ENCODE data around the gene CPNE2. TPM values are rescaled to one million over a fixed set of nuclear protein-coding genes. Genes with fewer than 3 reads are reported as not detected.

The CPNE2 gene
- total RNA-seq, 1 experiment from 2014 or later = 43.4 TPM

DNA sequence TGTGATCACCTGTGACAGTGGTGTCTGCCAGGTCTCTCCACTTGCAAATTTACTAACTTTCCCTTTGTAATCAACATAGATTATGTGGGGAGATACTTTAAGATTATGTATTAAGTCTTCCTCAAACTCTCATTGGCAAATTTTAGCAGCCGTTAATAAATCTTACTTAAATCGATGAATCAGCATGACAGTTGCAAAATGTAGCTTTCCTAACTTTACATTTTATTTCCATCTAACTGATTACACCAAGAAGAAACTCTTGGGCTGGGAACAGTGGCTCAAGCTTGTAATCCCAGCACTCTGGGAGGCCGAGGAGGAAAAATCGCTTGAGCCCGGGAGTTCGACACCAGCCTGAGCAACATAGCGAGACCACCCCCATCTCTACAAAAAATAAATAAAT lies 23.3 kb upstream of the CPNE2 start:
- Histone ChIP-seq H3K4me1 (ENCODE audit: control insufficient read depth, insufficient read depth, low read length) (no peaks in the 10 kb centered on the region), H3K36me3 (ENCODE audit: control insufficient read depth, insufficient read depth, low read length) (no peaks in the 10 kb centered on the region), H3K27me3 (ENCODE audit: control insufficient read depth, insufficient read depth, low read length) (no peaks in the 10 kb centered on the region), H3K4me3 (ENCODE audit: low read depth in 2 of 2, low read length in 2 of 2) (no peak overlapping the region), H3K9me3 (ENCODE audit: control insufficient read depth, insufficient read depth, low read depth, low read length) (no peaks in the 10 kb centered on the region), H3K27ac (ENCODE audit: low read length) (no peak overlapping the region)
- POLR2A ChIA-PET = no interaction called here
- no peak for ATAC-seq
- no peak for DNase-seq (ENCODE audit: low read depth, low spot score)
- CTCF ChIA-PET = no interaction called here
- TF ChIP-seq, protein P1, sequence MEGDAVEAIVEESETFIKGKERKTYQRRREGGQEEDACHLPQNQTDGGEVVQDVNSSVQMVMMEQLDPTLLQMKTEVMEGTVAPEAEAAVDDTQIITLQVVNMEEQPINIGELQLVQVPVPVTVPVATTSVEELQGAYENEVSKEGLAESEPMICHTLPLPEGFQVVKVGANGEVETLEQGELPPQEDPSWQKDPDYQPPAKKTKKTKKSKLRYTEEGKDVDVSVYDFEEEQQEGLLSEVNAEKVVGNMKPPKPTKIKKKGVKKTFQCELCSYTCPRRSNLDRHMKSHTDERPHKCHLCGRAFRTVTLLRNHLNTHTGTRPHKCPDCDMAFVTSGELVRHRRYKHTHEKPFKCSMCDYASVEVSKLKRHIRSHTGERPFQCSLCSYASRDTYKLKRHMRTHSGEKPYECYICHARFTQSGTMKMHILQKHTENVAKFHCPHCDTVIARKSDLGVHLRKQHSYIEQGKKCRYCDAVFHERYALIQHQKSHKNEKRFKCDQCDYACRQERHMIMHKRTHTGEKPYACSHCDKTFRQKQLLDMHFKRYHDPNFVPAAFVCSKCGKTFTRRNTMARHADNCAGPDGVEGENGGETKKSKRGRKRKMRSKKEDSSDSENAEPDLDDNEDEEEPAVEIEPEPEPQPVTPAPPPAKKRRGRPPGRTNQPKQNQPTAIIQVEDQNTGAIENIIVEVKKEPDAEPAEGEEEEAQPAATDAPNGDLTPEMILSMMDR (IDR thresholded peaks at IDR 0.05) = no peak
- TF ChIP-seq, protein P2, sequence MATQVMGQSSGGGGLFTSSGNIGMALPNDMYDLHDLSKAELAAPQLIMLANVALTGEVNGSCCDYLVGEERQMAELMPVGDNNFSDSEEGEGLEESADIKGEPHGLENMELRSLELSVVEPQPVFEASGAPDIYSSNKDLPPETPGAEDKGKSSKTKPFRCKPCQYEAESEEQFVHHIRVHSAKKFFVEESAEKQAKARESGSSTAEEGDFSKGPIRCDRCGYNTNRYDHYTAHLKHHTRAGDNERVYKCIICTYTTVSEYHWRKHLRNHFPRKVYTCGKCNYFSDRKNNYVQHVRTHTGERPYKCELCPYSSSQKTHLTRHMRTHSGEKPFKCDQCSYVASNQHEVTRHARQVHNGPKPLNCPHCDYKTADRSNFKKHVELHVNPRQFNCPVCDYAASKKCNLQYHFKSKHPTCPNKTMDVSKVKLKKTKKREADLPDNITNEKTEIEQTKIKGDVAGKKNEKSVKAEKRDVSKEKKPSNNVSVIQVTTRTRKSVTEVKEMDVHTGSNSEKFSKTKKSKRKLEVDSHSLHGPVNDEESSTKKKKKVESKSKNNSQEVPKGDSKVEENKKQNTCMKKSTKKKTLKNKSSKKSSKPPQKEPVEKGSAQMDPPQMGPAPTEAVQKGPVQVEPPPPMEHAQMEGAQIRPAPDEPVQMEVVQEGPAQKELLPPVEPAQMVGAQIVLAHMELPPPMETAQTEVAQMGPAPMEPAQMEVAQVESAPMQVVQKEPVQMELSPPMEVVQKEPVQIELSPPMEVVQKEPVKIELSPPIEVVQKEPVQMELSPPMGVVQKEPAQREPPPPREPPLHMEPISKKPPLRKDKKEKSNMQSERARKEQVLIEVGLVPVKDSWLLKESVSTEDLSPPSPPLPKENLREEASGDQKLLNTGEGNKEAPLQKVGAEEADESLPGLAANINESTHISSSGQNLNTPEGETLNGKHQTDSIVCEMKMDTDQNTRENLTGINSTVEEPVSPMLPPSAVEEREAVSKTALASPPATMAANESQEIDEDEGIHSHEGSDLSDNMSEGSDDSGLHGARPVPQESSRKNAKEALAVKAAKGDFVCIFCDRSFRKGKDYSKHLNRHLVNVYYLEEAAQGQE (IDR thresholded peaks at IDR 0.05; ENCODE audit: insufficient read depth in 1 of 2, low read depth in 2 of 2, low read length in 1 of 2) = no peak
- TF ChIP-seq SIN3A (IDR thresholded peaks at IDR 0.05; ENCODE audit: borderline replicate concordance, insufficient read depth, low read depth, low read length) = no peak
- no peak for TF ChIP-seq POLR2AphosphoS5 (IDR thresholded peaks at IDR 0.05; ENCODE audit: low read depth, low read length)
- no peak for TF ChIP-seq TCF7L2 (IDR thresholded peaks at IDR 0.05; ENCODE audit: low read depth, low read length)
- BruUV-seq (replicated peaks) = no TSS peak
- in situ Hi-C loops (cut with HindIII; ENCODE audit: low pct_unique_long_range_greater_than_20kb, low sequenced_read_pairs) (no loop called here), intact Hi-C loops (cut with micrococcal nuclease; ENCODE audit: unreplicated experiment) (no loop called here)

DNA sequence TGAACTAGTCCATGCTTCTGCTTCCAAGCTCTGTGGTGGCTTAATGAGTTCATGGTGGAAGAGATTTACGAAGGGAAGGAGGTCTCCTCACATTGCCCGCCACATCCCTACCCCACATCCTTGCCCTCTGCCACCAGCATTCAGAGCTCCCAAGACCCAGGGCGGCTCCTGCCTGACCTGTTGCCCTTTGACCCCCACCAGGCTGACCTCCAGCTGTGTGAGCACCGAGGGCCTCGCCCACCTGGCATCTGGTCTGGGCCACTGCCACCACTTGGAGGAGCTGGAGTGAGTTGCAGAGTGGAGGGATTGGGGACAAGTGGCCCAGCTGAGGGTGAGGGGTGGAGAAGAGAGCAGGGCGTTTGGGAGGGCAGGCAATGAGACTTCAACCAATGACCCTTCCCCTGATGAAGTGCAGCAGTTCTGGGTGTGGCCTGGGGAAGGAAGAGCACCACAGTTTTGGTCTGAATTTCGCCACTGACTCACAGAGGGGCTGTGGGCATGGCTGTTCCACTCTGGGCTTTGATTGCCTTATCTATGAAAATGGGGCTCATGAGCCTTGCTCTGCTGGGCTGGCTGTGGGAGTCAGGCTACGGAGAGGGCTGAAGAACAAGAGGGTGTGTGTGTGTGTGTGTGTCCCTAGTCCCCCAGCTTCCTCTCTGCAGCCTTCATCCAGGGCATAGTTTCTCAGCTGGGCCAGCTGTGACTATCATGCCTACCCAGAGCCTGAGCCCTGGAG lies 22.6 kb upstream of the CPNE2 start:
- H3K9me3 ChIP-seq (ENCODE audit: control insufficient read depth, insufficient read depth, low read depth, low read length) = no peaks in the 10 kb centered on the region
- intact Hi-C loops (cut with micrococcal nuclease; ENCODE audit: unreplicated experiment) (no loop called here), in situ Hi-C loops (cut with HindIII; ENCODE audit: low pct_unique_long_range_greater_than_20kb, low sequenced_read_pairs) (no loop called here)
- no TSS peak for BruUV-seq (replicated peaks)
- CTCF ChIA-PET = no interaction called here
- 0 out of 2 replicates have a peak, but pooled peaks have one; percentile 26 for ATAC-seq
- H3K4me1 ChIP-seq (ENCODE audit: control insufficient read depth, insufficient read depth, low read length) = no peaks in the 10 kb centered on the region
- POLR2A ChIA-PET = no interaction called here
- H3K27me3 ChIP-seq (ENCODE audit: control insufficient read depth, insufficient read depth, low read length) = no peaks in the 10 kb centered on the region
- no peak overlapping the region for H3K27ac ChIP-seq (ENCODE audit: low read length)
- TF ChIP-seq TCF7L2 (IDR thresholded peaks at IDR 0.05; ENCODE audit: low read depth, low read length) (no peak), SIN3A (IDR thresholded peaks at IDR 0.05; ENCODE audit: borderline replicate concordance, insufficient read depth, low read depth, low read length) (no peak), POLR2AphosphoS5 (IDR thresholded peaks at IDR 0.05; ENCODE audit: low read depth, low read length) (no peak)
- TF ChIP-seq, protein P1 (IDR thresholded peaks at IDR 0.05) = no peak
- TF ChIP-seq, protein P2 (IDR thresholded peaks at IDR 0.05; ENCODE audit: insufficient read depth in 1 of 2, low read depth in 2 of 2, low read length in 1 of 2) = no peak
- H3K4me3 ChIP-seq (ENCODE audit: low read depth in 2 of 2, low read length in 2 of 2) = no peak overlapping the region
- no peaks in the 10 kb centered on the region for H3K36me3 ChIP-seq (ENCODE audit: control insufficient read depth, insufficient read depth, low read length)
- DNase-seq (ENCODE audit: low read depth, low spot score) = no peak
